ENCODE measurements around the gene CHMP4B. TPM values are rescaled to one million over a fixed set of nuclear protein-coding genes. Genes with fewer than 3 reads are reported as not detected.

Gene CHMP4B
- polyA plus RNA-seq, 2 of the 4 experiments (the other 2 are of a cell fraction), result 81.3 to 104 TPM

DNA sequence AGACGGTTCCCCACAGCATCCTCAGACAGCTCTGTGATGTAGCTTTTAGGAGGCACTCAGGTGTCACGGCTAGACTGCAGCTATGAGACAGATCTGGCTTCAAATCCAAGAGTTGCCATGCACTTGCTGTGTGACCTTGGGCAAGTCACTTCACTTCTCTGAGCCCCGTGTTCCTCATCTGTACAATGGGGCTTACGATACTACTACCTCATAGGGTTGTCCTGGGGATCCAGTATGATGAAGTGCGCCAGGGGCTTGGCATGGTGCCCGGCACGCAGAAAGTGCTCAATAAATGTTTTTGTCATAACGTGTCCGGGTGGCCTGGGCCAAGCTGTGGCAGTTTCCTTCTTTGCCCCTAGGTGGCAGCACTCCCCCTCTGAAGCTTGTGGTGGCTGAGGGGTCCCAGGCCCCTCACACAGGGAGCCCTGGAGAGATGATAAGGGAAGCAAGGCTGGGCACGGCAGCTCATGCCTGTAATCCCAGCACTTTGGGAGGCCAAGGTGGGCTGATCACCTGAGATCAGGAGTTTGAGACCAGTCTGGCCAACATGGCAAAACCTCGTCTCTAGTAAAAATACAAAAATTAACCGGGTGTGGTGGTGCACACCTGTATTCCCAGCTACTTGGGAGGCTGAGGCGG lies 19.1 kb upstream of the CHMP4B start:
- Histone ChIP-seq H3K27ac (no peak overlapping the region), H3K9me3 (no peaks in the 10 kb centered on the region), H3K4me3 (no peak overlapping the region), H3K4me1 (peaks cover 37% of the 10 kb centered on the region), H3K4me2 (no peak overlapping the region)
- ATAC-seq (peak in 1 of 2 experiments; percentile 47; a peak in 2 of 6 replicates), DNase-seq (ENCODE audit: low read depth in 1 of 2, low spot score in 1 of 2) (peak; percentile 40 to 58), FAIRE-seq (no peak)
- WGBS (ENCODE audit: missing lambda C conversion rate), result 79% methylated on average over 13 of the region's 13 CpGs
- CTCF ChIA-PET, result interaction anchor here (0.5 to 4.2 kb wide), 30 partner anchors 9 to 309 kb away, joined by 3 to 25 read pairs (median 3); partner anchors contain the start of gene CHMP4B
- POLR2A ChIA-PET, result interaction anchor here (0.5 to 0.9 kb wide), 3 partner anchors 37 to 973 kb away, joined by 3 to 9 read pairs (median 3); partner anchors contain the start of gene MAPRE1
- TF ChIP-seq ATOH8 (CRISPR knock-in tag; IDR thresholded peaks at IDR 0.05; ENCODE audit: low read depth), result no peak
- TF ChIP-seq POLR2A (IDR thresholded peaks at IDR 0.05; ENCODE audit: low read length), result no peak
- no peak for TF ChIP-seq ZSCAN20 (CRISPR knock-in tag; IDR thresholded peaks at IDR 0.05)
- TF ChIP-seq SMC3 (IDR thresholded peaks at IDR 0.05), result peak; percentile 51
- no peak for TF ChIP-seq EP300 (IDR thresholded peaks at IDR 0.05)
- TF ChIP-seq CTCF (IDR thresholded peaks at IDR 0.05), result peak; percentile 76
- TF ChIP-seq, protein P1, sequence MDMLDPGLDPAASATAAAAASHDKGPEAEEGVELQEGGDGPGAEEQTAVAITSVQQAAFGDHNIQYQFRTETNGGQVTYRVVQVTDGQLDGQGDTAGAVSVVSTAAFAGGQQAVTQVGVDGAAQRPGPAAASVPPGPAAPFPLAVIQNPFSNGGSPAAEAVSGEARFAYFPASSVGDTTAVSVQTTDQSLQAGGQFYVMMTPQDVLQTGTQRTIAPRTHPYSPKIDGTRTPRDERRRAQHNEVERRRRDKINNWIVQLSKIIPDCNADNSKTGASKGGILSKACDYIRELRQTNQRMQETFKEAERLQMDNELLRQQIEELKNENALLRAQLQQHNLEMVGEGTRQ (IDR thresholded peaks at IDR 0.05), result no peak
- TF ChIP-seq ESRRA (IDR thresholded peaks at IDR 0.05; ENCODE audit: borderline replicate concordance, low read length), result no peak
- TF ChIP-seq GATA3 (IDR thresholded peaks at IDR 0.05; ENCODE audit: borderline replicate concordance), result no peak
- no peak for TF ChIP-seq CHD2 (IDR thresholded peaks at IDR 0.05; ENCODE audit: low read length, partially characterized antibody)
- TF ChIP-seq RAD21 (conservative IDR thresholded peaks at IDR 0.05 in 1 of 2, IDR thresholded peaks at IDR 0.05 in 1 of 2), result peak; percentile 69
- no peak for TF ChIP-seq MYC (IDR thresholded peaks at IDR 0.05; ENCODE audit: borderline replicate concordance, low read length)
- no peak for TF ChIP-seq MAX (IDR thresholded peaks at IDR 0.05)
- TF ChIP-seq FOSB (CRISPR knock-in tag; IDR thresholded peaks at IDR 0.05), result no peak
- no peak for TF ChIP-seq PHF8 (IDR thresholded peaks at IDR 0.05; ENCODE audit: borderline replicate concordance, low read depth)
- no peak for TF ChIP-seq NFE2L2 (conservative IDR thresholded peaks at IDR 0.05; ENCODE audit: low read length)
- TF ChIP-seq RFX5 (IDR thresholded peaks at IDR 0.05), result no peak
- TF ChIP-seq MAFK (IDR thresholded peaks at IDR 0.05; ENCODE audit: partially characterized antibody), result no peak
- TF ChIP-seq NR3C1 (IDR thresholded peaks at IDR 0.05), result no peak
- TF ChIP-seq CHD4 (IDR thresholded peaks at IDR 0.05; ENCODE audit: borderline replicate concordance), result no peak
- no peak for TF ChIP-seq POLR2AphosphoS2 (conservative IDR thresholded peaks at IDR 0.05; ENCODE audit: low read length)
- TF ChIP-seq HOXA7 (CRISPR knock-in tag; IDR thresholded peaks at IDR 0.05), result no peak
- no peak for TF ChIP-seq SREBF2 (IDR thresholded peaks at IDR 0.05)
- TF ChIP-seq CEBPB (IDR thresholded peaks at IDR 0.05), result no peak
- TF ChIP-seq, protein P2, sequence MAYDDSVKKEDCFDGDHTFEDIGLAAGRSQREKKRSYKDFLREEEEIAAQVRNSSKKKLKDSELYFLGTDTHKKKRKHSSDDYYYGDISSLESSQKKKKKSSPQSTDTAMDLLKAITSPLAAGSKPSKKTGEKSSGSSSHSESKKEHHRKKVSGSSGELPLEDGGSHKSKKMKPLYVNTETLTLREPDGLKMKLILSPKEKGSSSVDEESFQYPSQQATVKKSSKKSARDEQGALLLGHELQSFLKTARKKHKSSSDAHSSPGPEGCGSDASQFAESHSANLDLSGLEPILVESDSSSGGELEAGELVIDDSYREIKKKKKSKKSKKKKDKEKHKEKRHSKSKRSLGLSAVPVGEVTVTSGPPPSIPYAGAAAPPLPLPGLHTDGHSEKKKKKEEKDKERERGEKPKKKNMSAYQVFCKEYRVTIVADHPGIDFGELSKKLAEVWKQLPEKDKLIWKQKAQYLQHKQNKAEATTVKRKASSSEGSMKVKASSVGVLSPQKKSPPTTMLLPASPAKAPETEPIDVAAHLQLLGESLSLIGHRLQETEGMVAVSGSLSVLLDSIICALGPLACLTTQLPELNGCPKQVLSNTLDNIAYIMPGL (CRISPR knock-in tag; IDR thresholded peaks at IDR 0.05; ENCODE audit: borderline replicate concordance), result no peak
- TF ChIP-seq HES2 (IDR thresholded peaks at IDR 0.05), result no peak
- TF ChIP-seq, protein P3, sequence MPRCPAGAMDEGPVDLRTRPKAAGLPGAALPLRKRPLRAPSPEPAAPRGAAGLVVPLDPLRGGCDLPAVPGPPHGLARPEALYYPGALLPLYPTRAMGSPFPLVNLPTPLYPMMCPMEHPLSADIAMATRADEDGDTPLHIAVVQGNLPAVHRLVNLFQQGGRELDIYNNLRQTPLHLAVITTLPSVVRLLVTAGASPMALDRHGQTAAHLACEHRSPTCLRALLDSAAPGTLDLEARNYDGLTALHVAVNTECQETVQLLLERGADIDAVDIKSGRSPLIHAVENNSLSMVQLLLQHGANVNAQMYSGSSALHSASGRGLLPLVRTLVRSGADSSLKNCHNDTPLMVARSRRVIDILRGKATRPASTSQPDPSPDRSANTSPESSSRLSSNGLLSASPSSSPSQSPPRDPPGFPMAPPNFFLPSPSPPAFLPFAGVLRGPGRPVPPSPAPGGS (IDR thresholded peaks at IDR 0.05), result no peak
- peak; percentile 84 for TF ChIP-seq ZFP36 (IDR thresholded peaks at IDR 0.05; ENCODE audit: borderline replicate concordance, partially characterized antibody)
- TF ChIP-seq HOXB5 (CRISPR knock-in tag; IDR thresholded peaks at IDR 0.05), result no peak
- TF ChIP-seq ZNF302 (CRISPR knock-in tag; IDR thresholded peaks at IDR 0.05), result no peak
- no peak for TF ChIP-seq JUNB (IDR thresholded peaks at IDR 0.05)
- TF ChIP-seq FOSL2 (IDR thresholded peaks at IDR 0.05), result no peak
- TF ChIP-seq FOSL2 (CRISPR knock-in tag; IDR thresholded peaks at IDR 0.05), result no peak
- TF ChIP-seq RCOR1 (IDR thresholded peaks at IDR 0.05; ENCODE audit: low read depth, low read length), result no peak
- no peak for TF ChIP-seq HOXB13 (CRISPR knock-in tag; IDR thresholded peaks at IDR 0.05; ENCODE audit: low read depth)
- TF ChIP-seq ZC3H11A (IDR thresholded peaks at IDR 0.05), result no peak
